CD4-positive, alpha-beta T cell (primary cell): ENCODE data around the gene GFOD1. TPM values are rescaled to one million over a fixed set of nuclear protein-coding genes. Genes with fewer than 3 reads are reported as not detected.

Source experiments
- ATAC-seq: fragments of 200-7000 bp; cut with Tn5 transposase; one replicate; pipeline ENCODE4 v1.10.0; 2022; ENCODE audit warnings: mild to moderate bottlenecking; ENCODE audit not compliant: poor library complexity
- CTCF ChIA-PET: fragments of 350-600 bp; sonication (Branson Sonifier 250); formaldehyde crosslinking; loops from one replicate; lab custom pipeline; 2021; ENCODE audit warnings: antibody characterized with exemption, inconsistent platforms; lab: Charles Lee
- POLR2A ChIA-PET: fragments of 350-600 bp; sonication (Branson Sonifier 250); formaldehyde crosslinking; loops from one replicate; lab custom pipeline; 2021; ENCODE audit warnings: antibody characterized with exemption, inconsistent platforms; lab: Charles Lee
- DNase-seq, 14 experiments: peaks; one replicate each; pipeline ENCODE4 v3.0.0-alpha.2; 2013 to 2020; ENCODE audit warnings: mixed read lengths in 2 of 14
- H3K27ac ChIP-seq, 2 donors: one replicate each; pipeline versions ENCODE4 v1.5.1 to v1.7.0; 2013; ENCODE audit warnings: low read length in 2 of 2, low read depth in 1 of 2, mild to moderate bottlenecking in 1 of 2
- H3K27me3 ChIP-seq, 2 experiments: 1 replicate in 1 of 2; 2 replicates in 1 of 2; pipeline versions ENCODE4 v1.6.1 to v1.7.0; 2013; ENCODE audit warnings: low read length in 2 of 2, control low read depth in 1 of 2, mild to moderate bottlenecking in 1 of 2, moderate library complexity in 1 of 2; ENCODE audit not compliant: insufficient read depth in 2 of 2, control insufficient read depth in 1 of 2
- H3K36me3 ChIP-seq: one replicate; pipeline ENCODE4 v1.6.1; 2013; ENCODE audit warnings: low read length, control low read depth; ENCODE audit not compliant: insufficient read depth
- H3K4me1 ChIP-seq: one replicate; pipeline ENCODE4 v1.6.1; 2013; ENCODE audit warnings: low read length, control low read depth; ENCODE audit not compliant: insufficient read depth
- H3K4me3 ChIP-seq: one replicate; pipeline ENCODE4 v1.5.1; 2013; ENCODE audit warnings: mild to moderate bottlenecking, low read length, moderate library complexity
- H3K9me3 ChIP-seq, 2 experiments: 1 replicate in 1 of 2; 2 replicates in 1 of 2; pipeline versions ENCODE4 v1.6.1 to v1.7.0; 2013; ENCODE audit warnings: low read length in 2 of 2, mild to moderate bottlenecking in 2 of 2, control low read depth in 1 of 2, moderate library complexity in 1 of 2; ENCODE audit not compliant: control insufficient read depth in 1 of 2, insufficient read depth in 1 of 2
- H3K27ac Mint-ChIP-seq: one replicate; pipeline ENCODE4 v1.8.0; 2020; ENCODE audit warnings: mixed read lengths
- H3K27me3 Mint-ChIP-seq: one replicate; pipeline ENCODE4 v1.8.0; 2021; ENCODE audit warnings: mixed read lengths
- H3K36me3 Mint-ChIP-seq: one replicate; pipeline ENCODE4 v1.8.0; 2021; ENCODE audit warnings: low read depth, mixed read lengths
- H3K4me1 Mint-ChIP-seq: one replicate; pipeline ENCODE4 v1.8.0; 2021; ENCODE audit warnings: low read depth, mixed read lengths
- H3K4me3 Mint-ChIP-seq: one replicate; pipeline ENCODE4 v1.8.0; 2020; ENCODE audit warnings: mild to moderate bottlenecking, mixed read lengths
- H3K9me3 Mint-ChIP-seq: one replicate; pipeline ENCODE4 v1.8.0; 2020; ENCODE audit warnings: mixed read lengths
- intact Hi-C, 2 experiments: fragments of 100-400 bp; cut with DNase I in 1 of 2; cut with micrococcal nuclease in 1 of 2; formaldehyde crosslinking; loops; one replicate each; pipeline versions ENCODE4 v1.15.1 to v1.9.0; 2023 to 2025; cut with DNase I, micrococcal nuclease
- total RNA-seq, 174 experiments: library from RNA in 2 of 174; stranded (reverse) in 2 of 174; gene quantifications; one replicate each; pipeline ENCODE4 v1.2.3 and lab custom pipeline; 2021 to 2026
- TF ChIP-seq, protein P1 (sequence below): fragments of 200-600 bp; IDR thresholded peaks from one replicate; pipeline ENCODE4 v1.8.0; 2022; ENCODE audit warnings: antibody characterized with exemption, mild to moderate bottlenecking

Gene GFOD1
- total RNA-seq, 2 experiments from 2014 or later: 1.3 to 2.0 TPM

DNA sequence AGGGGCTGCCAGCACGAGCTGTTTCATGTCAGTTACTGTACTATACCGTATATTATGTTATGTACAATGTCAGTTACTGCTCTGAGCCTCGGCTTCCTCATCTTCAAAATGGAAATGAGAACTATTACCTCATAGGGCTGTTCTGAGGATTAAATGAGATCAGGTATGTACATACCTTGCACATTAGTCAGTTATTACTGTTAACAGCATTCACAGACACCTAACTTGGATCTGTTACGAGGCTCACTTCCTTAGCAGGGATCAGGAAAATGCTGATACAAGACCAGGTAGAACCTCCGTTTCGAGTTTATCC lies 89.4 kb downstream of the GFOD1 start:
- H3K36me3 Mint-ChIP-seq: no peaks in the 10 kb centered on the region
- POLR2A ChIA-PET: no interaction called here
- H3K36me3 ChIP-seq: no peaks in the 10 kb centered on the region
- intact Hi-C loops: no loop called here
- H3K4me1 ChIP-seq: no peaks in the 10 kb centered on the region
- H3K27me3 Mint-ChIP-seq: no peaks in the 10 kb centered on the region
- no peaks in the 10 kb centered on the region for H3K4me1 Mint-ChIP-seq
- TF ChIP-seq, protein P1, sequence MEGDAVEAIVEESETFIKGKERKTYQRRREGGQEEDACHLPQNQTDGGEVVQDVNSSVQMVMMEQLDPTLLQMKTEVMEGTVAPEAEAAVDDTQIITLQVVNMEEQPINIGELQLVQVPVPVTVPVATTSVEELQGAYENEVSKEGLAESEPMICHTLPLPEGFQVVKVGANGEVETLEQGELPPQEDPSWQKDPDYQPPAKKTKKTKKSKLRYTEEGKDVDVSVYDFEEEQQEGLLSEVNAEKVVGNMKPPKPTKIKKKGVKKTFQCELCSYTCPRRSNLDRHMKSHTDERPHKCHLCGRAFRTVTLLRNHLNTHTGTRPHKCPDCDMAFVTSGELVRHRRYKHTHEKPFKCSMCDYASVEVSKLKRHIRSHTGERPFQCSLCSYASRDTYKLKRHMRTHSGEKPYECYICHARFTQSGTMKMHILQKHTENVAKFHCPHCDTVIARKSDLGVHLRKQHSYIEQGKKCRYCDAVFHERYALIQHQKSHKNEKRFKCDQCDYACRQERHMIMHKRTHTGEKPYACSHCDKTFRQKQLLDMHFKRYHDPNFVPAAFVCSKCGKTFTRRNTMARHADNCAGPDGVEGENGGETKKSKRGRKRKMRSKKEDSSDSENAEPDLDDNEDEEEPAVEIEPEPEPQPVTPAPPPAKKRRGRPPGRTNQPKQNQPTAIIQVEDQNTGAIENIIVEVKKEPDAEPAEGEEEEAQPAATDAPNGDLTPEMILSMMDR: no peak
- no peak for DNase-seq
- no peaks in the 10 kb centered on the region for H3K9me3 ChIP-seq
- CTCF ChIA-PET: no interaction called here
- no peak overlapping the region for H3K27ac ChIP-seq
- no peak overlapping the region for H3K4me3 Mint-ChIP-seq
- H3K27me3 ChIP-seq: no peaks in the 10 kb centered on the region
- H3K9me3 Mint-ChIP-seq: no peaks in the 10 kb centered on the region
- ATAC-seq: no peak
- H3K4me3 ChIP-seq: no peak overlapping the region
- H3K27ac Mint-ChIP-seq: no peak overlapping the region

DNA sequence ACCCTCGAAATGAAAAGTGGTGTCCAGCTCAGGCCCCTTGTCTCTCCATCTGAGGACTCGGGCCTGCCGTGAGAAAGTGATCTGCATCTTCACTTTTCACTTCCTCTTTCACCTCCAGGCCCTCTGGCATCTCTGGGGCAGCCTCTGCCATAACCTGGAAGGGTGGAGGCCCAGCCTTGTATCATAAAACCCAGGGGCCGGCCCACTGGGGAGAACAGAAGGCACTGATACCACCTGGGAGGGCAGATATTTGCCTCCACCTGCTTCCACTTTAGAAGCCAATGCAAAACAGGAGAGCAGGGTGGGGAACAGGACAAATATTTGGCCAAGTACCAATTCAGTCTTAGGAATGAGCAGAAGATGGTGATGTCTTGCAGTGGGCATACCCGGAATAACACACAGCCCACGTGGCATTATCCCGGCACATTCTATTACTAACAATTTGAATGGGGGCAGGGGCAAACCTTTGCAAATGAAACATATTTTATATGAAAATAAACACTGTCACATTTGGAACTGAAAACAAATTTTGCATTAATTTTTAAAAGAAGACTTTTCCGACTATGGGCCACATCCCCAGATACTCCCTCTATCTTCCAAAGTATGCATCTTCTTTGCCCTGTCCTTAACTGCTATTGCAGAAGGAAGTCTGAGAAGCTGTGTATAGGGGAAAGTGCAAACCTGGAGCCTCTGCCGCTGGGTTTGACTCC lies 89.9 kb downstream of the GFOD1 start:
- no peaks in the 10 kb centered on the region for H3K9me3 Mint-ChIP-seq
- H3K4me1 Mint-ChIP-seq: no peaks in the 10 kb centered on the region
- H3K4me3 Mint-ChIP-seq: no peak overlapping the region
- ATAC-seq (no peak), DNase-seq (peak in 1 of 14 experiments; percentile 26)
- no peaks in the 10 kb centered on the region for H3K36me3 Mint-ChIP-seq
- Histone ChIP-seq H3K27ac (no peak overlapping the region), H3K36me3 (no peaks in the 10 kb centered on the region), H3K9me3 (no peaks in the 10 kb centered on the region), H3K4me1 (no peaks in the 10 kb centered on the region), H3K4me3 (no peak overlapping the region), H3K27me3 (no peaks in the 10 kb centered on the region)
- intact Hi-C loops: no loop called here
- ChIA-PET CTCF (no interaction called here), POLR2A (no interaction called here)
- TF ChIP-seq, protein P1: no peak
- H3K27ac Mint-ChIP-seq: no peak overlapping the region
- no peaks in the 10 kb centered on the region for H3K27me3 Mint-ChIP-seq

DNA sequence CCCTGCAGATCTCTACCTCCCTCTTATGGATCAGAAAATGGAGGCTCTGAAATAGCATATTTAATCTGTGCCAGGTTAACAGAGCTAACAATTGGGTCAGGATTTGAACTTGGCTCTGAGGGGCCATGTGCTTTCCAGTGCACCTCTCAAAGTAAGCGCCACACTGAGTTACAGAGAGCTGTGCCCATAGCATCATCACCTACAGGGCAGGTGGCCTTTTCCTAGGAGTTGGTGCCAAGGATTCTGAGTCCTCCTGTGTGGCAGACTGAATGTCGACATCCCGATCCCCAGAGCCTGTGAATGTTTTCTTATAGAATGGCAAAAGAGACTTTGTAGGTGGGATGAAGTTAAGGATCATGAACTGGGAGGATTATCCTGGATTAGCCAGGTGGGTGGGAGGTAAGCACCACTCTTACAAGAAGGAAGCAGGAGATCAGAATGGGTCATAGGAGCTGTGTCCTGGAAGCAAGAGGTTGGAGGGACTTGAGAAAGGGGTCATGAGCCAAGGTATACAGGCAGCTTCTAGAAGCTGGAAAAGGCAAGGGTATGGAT lies 91.1 kb downstream of the GFOD1 start:
- intact Hi-C loops: no loop called here
- ATAC-seq: no peak
- H3K27ac ChIP-seq: no peak overlapping the region
- H3K27me3 Mint-ChIP-seq: no peaks in the 10 kb centered on the region
- DNase-seq: no peak
- H3K4me1 ChIP-seq: no peaks in the 10 kb centered on the region
- no peaks in the 10 kb centered on the region for H3K27me3 ChIP-seq
- H3K9me3 ChIP-seq: no peaks in the 10 kb centered on the region
- no peak overlapping the region for H3K27ac Mint-ChIP-seq
- no peak overlapping the region for H3K4me3 Mint-ChIP-seq
- ChIA-PET CTCF (no interaction called here), POLR2A (no interaction called here)
- no peaks in the 10 kb centered on the region for H3K9me3 Mint-ChIP-seq
- H3K4me3 ChIP-seq: no peak overlapping the region
- no peaks in the 10 kb centered on the region for H3K36me3 Mint-ChIP-seq
- TF ChIP-seq, protein P1: no peak
- no peaks in the 10 kb centered on the region for H3K4me1 Mint-ChIP-seq
- H3K36me3 ChIP-seq: no peaks in the 10 kb centered on the region
